ENCODE results near the gene TFAP2C. TPM values are rescaled to one million over a fixed set of nuclear protein-coding genes. Genes with fewer than 3 reads are reported as not detected.

TFAP2C gene
- under 0.01 TPM in 1 of 2 replicates, not detected in the other for total RNA-seq

GRCh38 chr20:56628873-56629463 is at the start of gene TFAP2C:
Gene TFAP2C (plus strand): TSS chr20:56629306. CDS start chr20:56629545, 239 bp downstream.

Other genes starting within 250 kb of the TFAP2C start
- 5.6 and 5.8 TPM in 2 replicates for gene AURKA, start 237.1 kb upstream of the TFAP2C start, total RNA-seq
- gene CSTF1, start 236.7 kb upstream of the TFAP2C start, total RNA-seq: 19.2 and 24.7 TPM in 2 replicates
- 0.09 and 0.14 TPM in 2 replicates for gene CASS4, start 217.0 kb upstream of the TFAP2C start, total RNA-seq
- 85.2 and 86.0 TPM in 2 replicates for gene RTF2, start 160.7 kb upstream of the TFAP2C start, total RNA-seq
- gene FAM209A, start 104.6 kb upstream of the TFAP2C start, total RNA-seq: not detected in 2 replicates
- not detected in 2 replicates for gene FAM209B, start 96.1 kb upstream of the TFAP2C start, total RNA-seq

All from smooth muscle cell of bladder (primary cell).